GM12878 (cell line): ENCODE measurements around the gene ATXN7L3B.

Experiments used
- EP300 ChIP-seq, 2 experiments: fragments of 150-350 bp in 1 of 2; IDR thresholded peaks; 2 replicates each; pipeline ENCODE4 v1.6.1; 2011 to 2012; ENCODE audit warnings: low read depth in 2 of 2, low read length in 2 of 2, borderline replicate concordance in 1 of 2, improper control_type of control experiment in 1 of 2, inconsistent platforms in 1 of 2; ENCODE audit not compliant: control insufficient read depth in 1 of 2
- EZH2 ChIP-seq: IDR thresholded peaks from 2 replicates; pipeline ENCODE4 v1.6.1; 2012; ENCODE audit warnings: low read depth, mild to moderate bottlenecking, control low read depth, inconsistent platforms, low read length, borderline replicate concordance; ENCODE audit not compliant: control insufficient read depth
- NRF1 ChIP-seq: conservative IDR thresholded peaks from 2 replicates; pipeline ENCODE4 v1.6.1; 2011; ENCODE audit warnings: mild to moderate bottlenecking, low read depth, low read length, improper control_type of control experiment
- PAX5 ChIP-seq: IDR thresholded peaks from 2 replicates; pipeline ENCODE4 v1.6.1; 2011; ENCODE audit warnings: low read depth, low read length, borderline replicate concordance
- POLR2AphosphoS5 ChIP-seq: IDR thresholded peaks from 2 replicates; pipeline ENCODE4 v1.6.1; 2011; ENCODE audit warnings: mild to moderate bottlenecking, low read length, inconsistent platforms
- RCOR1 ChIP-seq: conservative IDR thresholded peaks from 2 replicates; pipeline ENCODE4 v1.6.1; 2012; ENCODE audit warnings: low read depth, low read length, improper control_type of control experiment
- TF ChIP-seq, protein P1 (sequence below), 3 experiments: IDR thresholded peaks in 2 of 3; conservative IDR thresholded peaks in 1 of 3; 2 replicates each; pipeline ENCODE4 v1.5.1; 2011; ENCODE audit warnings: low read depth in 3 of 3, low read length in 3 of 3, mild to moderate bottlenecking in 3 of 3, control low read depth in 2 of 3, moderate library complexity in 2 of 3, inconsistent platforms in 1 of 3, mixed read lengths in 1 of 3; ENCODE audit not compliant: control insufficient read depth in 2 of 3, insufficient read depth in 1 of 3; ENCODE audit errors: extremely low read depth in 1 of 3
- TF ChIP-seq, protein P2 (sequence below): IDR thresholded peaks from 2 replicates; pipeline ENCODE4 v1.6.1; 2012; ENCODE audit warnings: mild to moderate bottlenecking, low read depth, low read length

DNA sequence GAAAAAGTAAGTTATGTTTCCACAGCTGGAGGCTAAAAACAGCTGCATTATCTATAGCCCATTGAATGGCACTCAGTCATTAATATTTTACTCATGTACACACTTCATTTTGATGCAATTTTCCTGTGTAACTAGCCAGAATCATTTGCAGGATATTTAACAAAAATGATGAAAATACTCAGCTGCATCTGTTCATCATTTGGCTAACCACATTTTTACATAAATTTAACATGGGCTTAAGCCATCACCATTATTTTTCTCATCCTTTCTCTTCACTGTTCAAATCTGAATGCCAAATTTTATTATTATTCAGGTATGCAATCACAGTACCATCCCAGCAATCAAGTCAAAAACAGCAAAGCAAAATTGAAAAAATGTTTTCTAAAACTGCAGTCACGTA, 41.8 kb downstream of the ATXN7L3B start:
- TF ChIP-seq, protein P1, sequence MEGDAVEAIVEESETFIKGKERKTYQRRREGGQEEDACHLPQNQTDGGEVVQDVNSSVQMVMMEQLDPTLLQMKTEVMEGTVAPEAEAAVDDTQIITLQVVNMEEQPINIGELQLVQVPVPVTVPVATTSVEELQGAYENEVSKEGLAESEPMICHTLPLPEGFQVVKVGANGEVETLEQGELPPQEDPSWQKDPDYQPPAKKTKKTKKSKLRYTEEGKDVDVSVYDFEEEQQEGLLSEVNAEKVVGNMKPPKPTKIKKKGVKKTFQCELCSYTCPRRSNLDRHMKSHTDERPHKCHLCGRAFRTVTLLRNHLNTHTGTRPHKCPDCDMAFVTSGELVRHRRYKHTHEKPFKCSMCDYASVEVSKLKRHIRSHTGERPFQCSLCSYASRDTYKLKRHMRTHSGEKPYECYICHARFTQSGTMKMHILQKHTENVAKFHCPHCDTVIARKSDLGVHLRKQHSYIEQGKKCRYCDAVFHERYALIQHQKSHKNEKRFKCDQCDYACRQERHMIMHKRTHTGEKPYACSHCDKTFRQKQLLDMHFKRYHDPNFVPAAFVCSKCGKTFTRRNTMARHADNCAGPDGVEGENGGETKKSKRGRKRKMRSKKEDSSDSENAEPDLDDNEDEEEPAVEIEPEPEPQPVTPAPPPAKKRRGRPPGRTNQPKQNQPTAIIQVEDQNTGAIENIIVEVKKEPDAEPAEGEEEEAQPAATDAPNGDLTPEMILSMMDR (IDR thresholded peaks at IDR 0.05 in 2 of 3, conservative IDR thresholded peaks at IDR 0.05 in 1 of 3; ENCODE audit: control insufficient read depth in 2 of 3, extremely low read depth in 1 of 3, insufficient read depth in 1 of 3, low read depth in 3 of 3, low read length in 3 of 3) = no peak
- no peak for TF ChIP-seq EZH2
- TF ChIP-seq POLR2AphosphoS5 = no peak
- TF ChIP-seq PAX5 = no peak
- TF ChIP-seq, protein P2, sequence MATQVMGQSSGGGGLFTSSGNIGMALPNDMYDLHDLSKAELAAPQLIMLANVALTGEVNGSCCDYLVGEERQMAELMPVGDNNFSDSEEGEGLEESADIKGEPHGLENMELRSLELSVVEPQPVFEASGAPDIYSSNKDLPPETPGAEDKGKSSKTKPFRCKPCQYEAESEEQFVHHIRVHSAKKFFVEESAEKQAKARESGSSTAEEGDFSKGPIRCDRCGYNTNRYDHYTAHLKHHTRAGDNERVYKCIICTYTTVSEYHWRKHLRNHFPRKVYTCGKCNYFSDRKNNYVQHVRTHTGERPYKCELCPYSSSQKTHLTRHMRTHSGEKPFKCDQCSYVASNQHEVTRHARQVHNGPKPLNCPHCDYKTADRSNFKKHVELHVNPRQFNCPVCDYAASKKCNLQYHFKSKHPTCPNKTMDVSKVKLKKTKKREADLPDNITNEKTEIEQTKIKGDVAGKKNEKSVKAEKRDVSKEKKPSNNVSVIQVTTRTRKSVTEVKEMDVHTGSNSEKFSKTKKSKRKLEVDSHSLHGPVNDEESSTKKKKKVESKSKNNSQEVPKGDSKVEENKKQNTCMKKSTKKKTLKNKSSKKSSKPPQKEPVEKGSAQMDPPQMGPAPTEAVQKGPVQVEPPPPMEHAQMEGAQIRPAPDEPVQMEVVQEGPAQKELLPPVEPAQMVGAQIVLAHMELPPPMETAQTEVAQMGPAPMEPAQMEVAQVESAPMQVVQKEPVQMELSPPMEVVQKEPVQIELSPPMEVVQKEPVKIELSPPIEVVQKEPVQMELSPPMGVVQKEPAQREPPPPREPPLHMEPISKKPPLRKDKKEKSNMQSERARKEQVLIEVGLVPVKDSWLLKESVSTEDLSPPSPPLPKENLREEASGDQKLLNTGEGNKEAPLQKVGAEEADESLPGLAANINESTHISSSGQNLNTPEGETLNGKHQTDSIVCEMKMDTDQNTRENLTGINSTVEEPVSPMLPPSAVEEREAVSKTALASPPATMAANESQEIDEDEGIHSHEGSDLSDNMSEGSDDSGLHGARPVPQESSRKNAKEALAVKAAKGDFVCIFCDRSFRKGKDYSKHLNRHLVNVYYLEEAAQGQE = no peak
- no peak for TF ChIP-seq NRF1
- TF ChIP-seq EP300 (IDR thresholded peaks at IDR 0.05; ENCODE audit: borderline replicate concordance in 1 of 2, control insufficient read depth in 1 of 2, low read depth in 2 of 2, low read length in 2 of 2) = no peak
- TF ChIP-seq RCOR1 = no peak
